Skeletal muscle satellite cell (primary cell): ENCODE measurements around the gene CCDC186. TPM values are rescaled to one million over a fixed set of nuclear protein-coding genes. Genes with fewer than 3 reads are reported as not detected.
A peak's percentile ranks its signal among the peaks of the same experiment; 100 is the strongest.

Source experiments
- H3K27me3 ChIP-seq: 2 replicates; pipeline ENCODE4 v1.7.0; 2013; ENCODE audit warnings: low read length; ENCODE audit not compliant: control insufficient read depth, insufficient read depth
- H3K36me3 ChIP-seq: 2 replicates; pipeline ENCODE4 v1.7.0; 2013; ENCODE audit warnings: mild to moderate bottlenecking, control low read depth, low read length; ENCODE audit not compliant: insufficient read depth
- H3K4me1 ChIP-seq: 2 replicates; pipeline ENCODE4 v1.7.0; 2013; ENCODE audit warnings: low read length; ENCODE audit not compliant: control insufficient read depth, insufficient read depth
- H3K4me2 ChIP-seq: 2 replicates; pipeline ENCODE4 v1.7.0; 2013; ENCODE audit warnings: mild to moderate bottlenecking, low read length
- H3K4me3 ChIP-seq: 2 replicates; pipeline ENCODE4 v1.7.0; 2013; ENCODE audit warnings: low read length
- H3K9ac ChIP-seq: 2 replicates; pipeline ENCODE4 v1.7.0; 2013; ENCODE audit warnings: mild to moderate bottlenecking, low read depth, low read length, moderate library complexity
- H3K9me3 ChIP-seq: replicated peaks from 2 replicates; pipeline ENCODE4 v1.7.0; 2013; ENCODE audit warnings: mild to moderate bottlenecking, control low read depth, low read length
- total RNA-seq: library from RNA; depleted of rRNA; stranded (reverse); fragments of >200 nt; gene quantifications from 2 replicates; pipeline ENCODE4 v1.2.3, GENCODE V29; 2012; rRNA removed

CCDC186 gene
- 5.9 and 8.6 TPM in 2 replicates for total RNA-seq

GRCh38 chr10:114173921-114174694 lies at the start of gene CCDC186:
Gene CCDC186, minus strand, starts transcription at chr10:114174203. Its CDS starts 10,935 bp downstream, at chr10:114163268.
- no peaks in the 10 kb centered on the region for H3K27me3 ChIP-seq
- H3K36me3 ChIP-seq = no peaks in the 10 kb centered on the region
- peak within 1 kb of the TSS; percentile 96 for H3K4me3 ChIP-seq
- peak within 1 kb of the TSS; percentile 97 for H3K4me2 ChIP-seq
- peaks cover 14% of the 10 kb centered on the region for H3K4me1 ChIP-seq
- peak within 1 kb of the TSS; percentile 93 for H3K9ac ChIP-seq
- no peaks in the 10 kb centered on the region for H3K9me3 ChIP-seq

GRCh38 chr10:114223066-114223465 lies 49.1 kb upstream of the CCDC186 start:
- Histone ChIP-seq H3K4me1 (no peaks in the 10 kb centered on the region), H3K27me3 (peaks cover 51% of the 10 kb centered on the region), H3K4me3 (no peak overlapping the region), H3K9ac (no peak overlapping the region), H3K9me3 (no peaks in the 10 kb centered on the region), H3K36me3 (no peaks in the 10 kb centered on the region), H3K4me2 (no peak overlapping the region)

DNA sequence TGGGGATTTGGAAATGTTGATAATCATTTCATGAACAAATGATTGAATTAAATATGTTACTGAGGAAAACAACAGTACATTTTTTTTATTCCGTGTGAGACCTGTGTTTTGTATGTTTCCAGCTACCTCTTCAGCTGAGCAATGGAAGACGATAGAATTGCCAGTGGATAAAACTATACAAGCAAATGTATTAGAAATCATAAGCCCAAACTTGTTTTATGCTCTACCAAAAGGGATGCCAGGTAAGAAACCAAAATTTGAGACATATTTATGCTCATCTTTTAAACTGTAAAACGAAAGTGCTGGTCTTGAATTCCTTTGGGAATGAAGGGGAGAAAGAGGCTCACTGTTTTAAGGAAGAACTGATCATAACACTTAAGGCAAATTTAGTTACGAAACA lies 47.2 kb upstream of the CCDC186 start:
- no peaks in the 10 kb centered on the region for H3K36me3 ChIP-seq
- H3K4me1 ChIP-seq = no peaks in the 10 kb centered on the region
- H3K27me3 ChIP-seq = peaks cover 55% of the 10 kb centered on the region
- no peak overlapping the region for H3K4me2 ChIP-seq
- H3K4me3 ChIP-seq = no peak overlapping the region
- H3K9ac ChIP-seq = no peak overlapping the region
- no peaks in the 10 kb centered on the region for H3K9me3 ChIP-seq

DNA sequence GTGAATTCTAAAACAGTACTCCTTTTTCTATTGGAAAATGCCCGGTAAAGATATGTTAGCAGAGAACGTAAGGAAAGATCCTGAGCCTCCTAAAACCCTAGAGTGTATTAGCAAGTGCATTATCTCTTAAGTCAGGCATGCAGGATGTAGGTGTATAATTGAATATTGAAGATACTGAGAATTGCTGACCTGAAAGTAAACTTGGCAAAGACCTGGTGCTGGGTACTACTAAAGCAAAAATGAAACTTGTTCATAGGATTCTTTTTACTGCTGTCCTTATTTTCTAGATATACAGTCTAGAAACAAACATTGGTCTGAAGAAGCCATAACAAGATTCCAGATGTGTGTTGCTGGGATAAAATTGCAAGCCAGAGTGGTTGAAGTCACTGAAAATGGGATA lies 46.3 kb upstream of the CCDC186 start:
- no peaks in the 10 kb centered on the region for H3K4me1 ChIP-seq
- H3K4me2 ChIP-seq = no peak overlapping the region
- H3K4me3 ChIP-seq = no peak overlapping the region
- peaks cover 54% of the 10 kb centered on the region for H3K27me3 ChIP-seq
- no peaks in the 10 kb centered on the region for H3K36me3 ChIP-seq
- no peak overlapping the region for H3K9ac ChIP-seq
- no peaks in the 10 kb centered on the region for H3K9me3 ChIP-seq

- no peaks in the 10 kb centered on the region for H3K36me3 ChIP-seq
- no peak overlapping the region for H3K4me2 ChIP-seq
- H3K27me3 ChIP-seq = peaks cover 23% of the 10 kb centered on the region
- H3K4me3 ChIP-seq = no peak overlapping the region
- no peaks in the 10 kb centered on the region for H3K9me3 ChIP-seq
- H3K9ac ChIP-seq = no peak overlapping the region
- no peaks in the 10 kb centered on the region for H3K4me1 ChIP-seq
These were observed 41.0 kb upstream of the CCDC186 start for GRCh38 chr10:114215033-114215432.

DNA sequence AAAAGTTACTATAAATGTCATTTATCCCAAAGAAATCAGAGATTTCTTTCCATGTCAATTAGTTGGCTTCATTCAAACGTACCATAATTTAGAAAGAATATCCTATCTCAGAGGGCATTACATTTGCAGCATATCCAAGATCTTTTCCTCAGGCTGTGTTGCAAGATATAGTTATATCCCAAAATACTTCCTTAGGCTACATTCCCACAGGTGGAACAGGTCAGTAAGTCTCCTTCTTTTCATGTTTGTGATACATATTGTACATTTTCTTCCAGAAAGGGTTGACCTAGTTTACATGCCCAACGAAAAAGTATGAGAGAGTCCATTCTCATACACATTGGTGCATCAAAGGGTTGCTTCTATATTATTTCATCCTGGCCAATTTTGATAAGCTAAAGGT lies 38.1 kb upstream of the CCDC186 start:
- Histone ChIP-seq H3K4me3 (no peak overlapping the region), H3K4me1 (no peaks in the 10 kb centered on the region), H3K27me3 (peaks cover 16% of the 10 kb centered on the region), H3K9me3 (no peaks in the 10 kb centered on the region), H3K4me2 (no peak overlapping the region), H3K36me3 (no peaks in the 10 kb centered on the region), H3K9ac (no peak overlapping the region)

DNA sequence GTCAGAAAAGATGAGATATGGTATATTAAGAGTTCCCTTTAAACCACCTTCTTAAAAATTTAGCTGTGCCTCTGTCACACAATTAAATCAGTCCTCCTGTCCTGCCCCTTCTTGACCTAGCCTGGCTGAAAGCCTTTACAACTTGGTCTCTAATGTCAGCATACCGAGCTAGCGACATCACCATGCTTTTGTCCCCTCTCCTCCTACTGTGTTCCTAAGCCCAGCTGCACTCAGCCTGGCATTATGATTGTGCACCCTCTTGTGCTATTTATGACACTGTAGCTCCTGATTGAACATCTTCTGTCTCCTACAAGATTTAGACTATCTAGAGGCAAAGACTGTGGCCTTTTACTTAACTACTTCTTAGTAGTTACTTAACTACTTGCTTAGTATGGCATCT lies 34.3 kb upstream of the CCDC186 start:
- H3K27me3 ChIP-seq = peaks cover 14% of the 10 kb centered on the region
- no peak overlapping the region for H3K9ac ChIP-seq
- no peaks in the 10 kb centered on the region for H3K36me3 ChIP-seq
- no peak overlapping the region for H3K4me2 ChIP-seq
- H3K4me3 ChIP-seq = no peak overlapping the region
- no peaks in the 10 kb centered on the region for H3K4me1 ChIP-seq
- H3K9me3 ChIP-seq = no peaks in the 10 kb centered on the region

- H3K9ac ChIP-seq = no peak overlapping the region
- no peak overlapping the region for H3K4me3 ChIP-seq
- H3K4me1 ChIP-seq = no peaks in the 10 kb centered on the region
- H3K9me3 ChIP-seq = no peaks in the 10 kb centered on the region
- no peaks in the 10 kb centered on the region for H3K36me3 ChIP-seq
- no peak overlapping the region for H3K4me2 ChIP-seq
- H3K27me3 ChIP-seq = peaks cover 16% of the 10 kb centered on the region
These were observed 33.3 kb upstream of the CCDC186 start for GRCh38 chr10:114207349-114207748.

DNA sequence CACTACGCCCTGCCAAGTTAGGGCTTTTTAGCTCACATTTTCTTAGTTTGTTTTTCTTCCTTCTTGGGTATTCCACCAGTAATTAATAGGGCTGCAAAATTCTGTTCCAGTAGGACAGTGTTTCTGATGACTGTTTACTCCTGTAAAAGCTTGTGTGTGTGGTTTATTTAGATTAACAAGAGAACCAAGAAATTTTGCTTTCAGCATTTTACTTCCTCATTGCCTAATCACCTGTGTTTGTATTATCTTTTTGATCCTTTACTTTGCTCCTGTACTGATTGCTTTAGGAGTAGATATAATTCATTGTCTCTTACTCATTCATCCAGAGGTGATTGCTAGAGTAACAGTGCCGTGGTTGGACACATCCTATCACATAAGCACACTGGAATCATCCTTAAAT lies 32.9 kb upstream of the CCDC186 start:
- peaks cover 16% of the 10 kb centered on the region for H3K27me3 ChIP-seq
- no peak overlapping the region for H3K4me2 ChIP-seq
- no peaks in the 10 kb centered on the region for H3K9me3 ChIP-seq
- no peak overlapping the region for H3K4me3 ChIP-seq
- no peaks in the 10 kb centered on the region for H3K36me3 ChIP-seq
- H3K4me1 ChIP-seq = no peaks in the 10 kb centered on the region
- no peak overlapping the region for H3K9ac ChIP-seq

- peaks cover 14% of the 10 kb centered on the region for H3K27me3 ChIP-seq
These were observed 28.8 kb upstream of the CCDC186 start for GRCh38 chr10:114202812-114203211.

GRCh38 chr10:114199239-114199638 lies 25.2 kb upstream of the CCDC186 start:
- H3K4me1 ChIP-seq = no peaks in the 10 kb centered on the region
- no peak overlapping the region for H3K4me3 ChIP-seq
- no peaks in the 10 kb centered on the region for H3K36me3 ChIP-seq
- no peak overlapping the region for H3K4me2 ChIP-seq
- peaks cover 20% of the 10 kb centered on the region for H3K27me3 ChIP-seq
- H3K9me3 ChIP-seq = no peaks in the 10 kb centered on the region
- no peak overlapping the region for H3K9ac ChIP-seq

More at GRCh38 chr10:114202812-114203211, 28.8 kb upstream of the CCDC186 start:
- H3K4me2 ChIP-seq = no peak overlapping the region
- H3K4me1 ChIP-seq = no peaks in the 10 kb centered on the region
- H3K4me3 ChIP-seq = no peak overlapping the region
- no peak overlapping the region for H3K9ac ChIP-seq
- H3K9me3 ChIP-seq = no peaks in the 10 kb centered on the region
- no peaks in the 10 kb centered on the region for H3K36me3 ChIP-seq

DNA sequence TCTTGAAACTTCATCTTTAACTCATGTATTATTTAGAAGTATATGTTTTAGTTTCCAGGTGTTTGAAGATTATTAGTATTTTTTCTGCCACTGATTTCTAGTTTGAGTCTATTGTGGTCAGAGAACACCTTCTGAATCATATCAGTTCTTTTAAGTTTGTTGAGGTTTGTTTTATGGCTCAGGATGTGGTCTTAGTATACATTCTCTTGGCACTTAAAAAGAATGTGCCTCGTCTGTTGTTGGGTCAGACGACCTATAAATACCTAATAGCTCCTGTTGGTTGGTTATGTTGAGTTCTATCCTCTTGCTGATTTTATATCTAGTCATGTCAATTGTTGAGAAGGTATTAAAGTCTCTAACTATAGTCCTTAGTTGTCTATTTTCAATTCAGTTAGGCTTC lies 21.1 kb upstream of the CCDC186 start:
- no peak overlapping the region for H3K4me2 ChIP-seq
- H3K36me3 ChIP-seq = no peaks in the 10 kb centered on the region
- H3K9me3 ChIP-seq = no peaks in the 10 kb centered on the region
- no peak overlapping the region for H3K4me3 ChIP-seq
- peaks cover 12% of the 10 kb centered on the region for H3K27me3 ChIP-seq
- H3K4me1 ChIP-seq = no peaks in the 10 kb centered on the region
- no peak overlapping the region for H3K9ac ChIP-seq
